ENCODE data around the gene LRTM2. TPM values are rescaled to one million over a fixed set of nuclear protein-coding genes. Genes with fewer than 3 reads are reported as not detected.
"Not testable (repeated sequence)": the region's sequence is repeated elsewhere in the genome, so short reads cannot be mapped to it uniquely, and the experiment has no call there.

LRTM2 gene
- total and polyA plus RNA-seq, 2 experiments from 2014 or later, result not detected

GRCh38 chr12:1815108-1815507, 5.3 kb upstream of the LRTM2 start:
- no peaks in the 10 kb centered on the region for H3K79me2 ChIP-seq (ENCODE audit: insufficient read depth)
- no peak overlapping the region for H3K27ac ChIP-seq
- H3K36me3 ChIP-seq (ENCODE audit: low read depth), result no peaks in the 10 kb centered on the region
- WGBS, 2 experiments (ENCODE audit: low coverage in 1 of 2, low lambda C conversion rate in 2 of 2, missing lambda C conversion rate in 2 of 2), result 27 to 31% methylated on average over 3 of the region's 3 CpGs
- no peak overlapping the region for H2AFZ ChIP-seq
- TF ChIP-seq EZH2phosphoT487 (IDR thresholded peaks at IDR 0.05; ENCODE audit: insufficient read depth, low read depth), result no peak
- TF ChIP-seq EZH2 (IDR thresholded peaks at IDR 0.05; ENCODE audit: insufficient read depth, poor library complexity, severe bottlenecking), result no peak
- peaks cover 22% of the 10 kb centered on the region for H3K27me3 ChIP-seq (replicated peaks; ENCODE audit: insufficient read depth)
- DNase-seq, result no peak
- H3K9me3 ChIP-seq (ENCODE audit: low read depth), result no peaks in the 10 kb centered on the region
- H3F3A ChIP-seq (ENCODE audit: insufficient read depth), result no peaks in the 10 kb centered on the region
- in situ Hi-C loops (cut with MboI), result loop anchor here (25.0 kb wide), 1 partner anchor 772 kb away; no protein-coding TSS in a partner anchor
- no peak overlapping the region for H3K4me2 ChIP-seq (ENCODE audit: unreplicated experiment)
- H3K9ac ChIP-seq, result no peak overlapping the region
- no peak overlapping the region for H3K4me3 ChIP-seq
- H3K4me1 ChIP-seq (ENCODE audit: insufficient read depth), result no peaks in the 10 kb centered on the region
- H4K20me1 ChIP-seq (ENCODE audit: insufficient read depth), result no peaks in the 10 kb centered on the region
- H3K9me2 ChIP-seq (ENCODE audit: insufficient read depth), result no peaks in the 10 kb centered on the region

GRCh38 chr12:1815814-1816729, 4.3 kb upstream of the LRTM2 start:
- H3K4me1 ChIP-seq (ENCODE audit: insufficient read depth), result no peaks in the 10 kb centered on the region
- H3K9me3 ChIP-seq (ENCODE audit: low read depth), result no peaks in the 10 kb centered on the region
- no peaks in the 10 kb centered on the region for H3F3A ChIP-seq (ENCODE audit: insufficient read depth)
- no peak overlapping the region for H3K4me3 ChIP-seq
- TF ChIP-seq EZH2phosphoT487 (IDR thresholded peaks at IDR 0.05; ENCODE audit: insufficient read depth, low read depth) (no peak), EZH2 (IDR thresholded peaks at IDR 0.05; ENCODE audit: insufficient read depth, poor library complexity, severe bottlenecking) (no peak)
- peaks cover 29% of the 10 kb centered on the region for H3K27me3 ChIP-seq (replicated peaks; ENCODE audit: insufficient read depth)
- no peak overlapping the region for H3K4me2 ChIP-seq (ENCODE audit: unreplicated experiment)
- WGBS, 2 experiments (ENCODE audit: low coverage in 1 of 2, low lambda C conversion rate in 2 of 2, missing lambda C conversion rate in 2 of 2), result 48 to 52% methylated on average over 20 to 21 of the region's 21 CpGs
- H3K79me2 ChIP-seq (ENCODE audit: insufficient read depth), result no peaks in the 10 kb centered on the region
- no peaks in the 10 kb centered on the region for H4K20me1 ChIP-seq (ENCODE audit: insufficient read depth)
- H3K27ac ChIP-seq, result no peak overlapping the region
- peak; percentile 16 for DNase-seq
- no peak overlapping the region for H3K9ac ChIP-seq
- no peaks in the 10 kb centered on the region for H3K36me3 ChIP-seq (ENCODE audit: low read depth)
- H3K9me2 ChIP-seq (ENCODE audit: insufficient read depth), result no peaks in the 10 kb centered on the region
- no peak overlapping the region for H2AFZ ChIP-seq
- in situ Hi-C loops (cut with MboI), result loop anchor here (25.0 kb wide), 1 partner anchor 771 kb away; no protein-coding TSS in a partner anchor

- DNase-seq, result no peak
- no peak overlapping the region for H3K9ac ChIP-seq
- in situ Hi-C loops (cut with MboI), result loop anchor here (25.0 kb wide), 1 partner anchor 770 kb away; no protein-coding TSS in a partner anchor
- H2AFZ ChIP-seq, result no peak overlapping the region
- no peaks in the 10 kb centered on the region for H3K36me3 ChIP-seq (ENCODE audit: low read depth)
- no peaks in the 10 kb centered on the region for H3K4me1 ChIP-seq (ENCODE audit: insufficient read depth)
- WGBS, 2 experiments (ENCODE audit: low coverage in 1 of 2, low lambda C conversion rate in 2 of 2, missing lambda C conversion rate in 2 of 2), result 77 to 82% methylated on average over 9 of the region's 9 CpGs
- H3K27ac ChIP-seq, result no peak overlapping the region
- TF ChIP-seq EZH2 (IDR thresholded peaks at IDR 0.05; ENCODE audit: insufficient read depth, poor library complexity, severe bottlenecking), result no peak
- no peak for TF ChIP-seq EZH2phosphoT487 (IDR thresholded peaks at IDR 0.05; ENCODE audit: insufficient read depth, low read depth)
- H3K4me2 ChIP-seq (ENCODE audit: unreplicated experiment), result no peak overlapping the region
- no peaks in the 10 kb centered on the region for H3K9me2 ChIP-seq (ENCODE audit: insufficient read depth)
- H3K4me3 ChIP-seq, result no peak overlapping the region
- H3K79me2 ChIP-seq (ENCODE audit: insufficient read depth), result no peaks in the 10 kb centered on the region
- no peaks in the 10 kb centered on the region for H3F3A ChIP-seq (ENCODE audit: insufficient read depth)
- H3K9me3 ChIP-seq (ENCODE audit: low read depth), result no peaks in the 10 kb centered on the region
- H4K20me1 ChIP-seq (ENCODE audit: insufficient read depth), result no peaks in the 10 kb centered on the region
- H3K27me3 ChIP-seq (replicated peaks; ENCODE audit: insufficient read depth), result peaks cover 37% of the 10 kb centered on the region
Measured at GRCh38 chr12:1816730-1817348, 3.5 kb upstream of the LRTM2 start.

- not testable (repeated sequence) for H3K36me3 ChIP-seq (ENCODE audit: low read depth); H3F3A ChIP-seq (ENCODE audit: insufficient read depth); H2AFZ ChIP-seq; H3K9ac ChIP-seq; H4K20me1 ChIP-seq (ENCODE audit: insufficient read depth); DNase-seq; H3K9me3 ChIP-seq (ENCODE audit: low read depth); H3K4me3 ChIP-seq; H3K79me2 ChIP-seq (ENCODE audit: insufficient read depth); H3K4me1 ChIP-seq (ENCODE audit: insufficient read depth); H3K4me2 ChIP-seq (ENCODE audit: unreplicated experiment); H3K9me2 ChIP-seq (ENCODE audit: insufficient read depth); H3K27ac ChIP-seq
- in situ Hi-C loops (cut with MboI), result loop anchor here (25.0 kb wide), 1 partner anchor 769 kb away; no protein-coding TSS in a partner anchor
- WGBS, 2 experiments (ENCODE audit: low coverage in 1 of 2, low lambda C conversion rate in 2 of 2, missing lambda C conversion rate in 2 of 2), result 67 to 74% methylated on average over 6 to 28 of the region's 28 CpGs
- peaks cover 44% of the 10 kb centered on the region for H3K27me3 ChIP-seq (replicated peaks; ENCODE audit: insufficient read depth)
Measured at GRCh38 chr12:1817928-1818327, 2.4 kb upstream of the LRTM2 start.
